Glutamatergic neuron (in vitro differentiated cells): Measurements from ENCODE around the gene CRAT. TPM values are rescaled to one million over a fixed set of nuclear protein-coding genes. Genes with fewer than 3 reads are reported as not detected.

ENCODE experiments used
- DNase-seq: peaks from one replicate; pipeline ENCODE4 v3.0.0; 2022
- H3K27ac Mint-ChIP-seq: one replicate; pipeline ENCODE4 v1.8.0; 2020; ENCODE audit warnings: mild to moderate bottlenecking, mixed read lengths, inconsistent platforms; ENCODE audit not compliant: unreplicated experiment
- H3K27me3 Mint-ChIP-seq: one replicate; pipeline ENCODE4 v1.8.0; 2020; ENCODE audit warnings: mild to moderate bottlenecking, moderate library complexity, mixed read lengths, inconsistent platforms; ENCODE audit not compliant: unreplicated experiment
- H3K36me3 Mint-ChIP-seq: one replicate; pipeline ENCODE4 v1.8.0; 2020; ENCODE audit warnings: mild to moderate bottlenecking, mixed read lengths, inconsistent platforms; ENCODE audit not compliant: unreplicated experiment
- H3K4me1 Mint-ChIP-seq: one replicate; pipeline ENCODE4 v1.8.0; 2020; ENCODE audit warnings: mild to moderate bottlenecking, low read depth, mixed read lengths, inconsistent platforms; ENCODE audit not compliant: unreplicated experiment
- H3K4me3 Mint-ChIP-seq: one replicate; pipeline ENCODE4 v1.8.0; 2020; ENCODE audit warnings: mild to moderate bottlenecking, mixed read lengths, inconsistent platforms; ENCODE audit not compliant: unreplicated experiment
- H3K9me3 Mint-ChIP-seq: one replicate; pipeline ENCODE4 v1.8.0; 2020; ENCODE audit warnings: mild to moderate bottlenecking, moderate library complexity, mixed read lengths, inconsistent platforms; ENCODE audit not compliant: unreplicated experiment
- CTCF ChIP-seq: fragments of 200-600 bp; sonication (generic); IDR thresholded peaks from one replicate; pipeline ENCODE4 v1.5.0; 2021; ENCODE audit not compliant: partially characterized antibody, unreplicated experiment
- total RNA-seq: library from RNA; stranded (reverse); fragmentation: NEBNext Ultra II Directional; extraction: Animal tissue kit (Norgen Biotek cat#: 25700); gene quantifications from one replicate; pipeline ENCODE4 v1.2.1, GENCODE V29; 2021; ENCODE audit not compliant: unreplicated experiment

The CRAT gene
- total RNA-seq, 1 donor from 2014 or later: 95.8 TPM

DNA sequence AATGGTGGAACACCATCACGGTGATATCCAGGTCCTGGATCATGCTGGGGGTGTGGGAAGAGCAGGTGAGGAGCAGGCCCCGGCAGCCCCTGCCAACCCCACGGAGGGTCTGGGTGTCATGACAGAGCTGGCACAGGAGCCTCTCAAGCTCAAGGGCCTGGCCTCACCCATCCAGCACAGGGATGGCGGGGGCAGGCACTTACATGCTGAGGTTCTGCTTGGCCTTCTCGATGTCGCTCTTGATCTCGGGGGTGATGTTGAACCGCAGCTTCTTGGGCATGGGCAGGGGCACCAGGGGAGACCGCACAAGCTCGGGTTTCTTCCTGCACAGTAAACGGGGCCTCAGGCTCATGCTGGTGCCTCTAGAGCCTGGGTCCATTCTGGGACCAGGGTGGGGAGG, 12.3 kb downstream of the CRAT start:
- Mint-ChIP-seq H3K4me1 (peaks cover 7% of the 10 kb centered on the region), H3K36me3 (no peaks in the 10 kb centered on the region), H3K27me3 (peaks cover 5% of the 10 kb centered on the region), H3K4me3 (no peak overlapping the region), H3K9me3 (peaks cover 7% of the 10 kb centered on the region), H3K27ac (no peak overlapping the region)
- no peak for TF ChIP-seq CTCF
- no peak for DNase-seq

- Mint-ChIP-seq H3K4me1 (peaks cover 7% of the 10 kb centered on the region), H3K27ac (no peak overlapping the region), H3K27me3 (peaks cover 5% of the 10 kb centered on the region), H3K4me3 (no peak overlapping the region), H3K36me3 (no peaks in the 10 kb centered on the region), H3K9me3 (peaks cover 7% of the 10 kb centered on the region)
- no peak for TF ChIP-seq CTCF
- DNase-seq: no peak
These were observed 12.8 kb downstream of the CRAT start for GRCh38 chr9:129097671-129098306.

DNA sequence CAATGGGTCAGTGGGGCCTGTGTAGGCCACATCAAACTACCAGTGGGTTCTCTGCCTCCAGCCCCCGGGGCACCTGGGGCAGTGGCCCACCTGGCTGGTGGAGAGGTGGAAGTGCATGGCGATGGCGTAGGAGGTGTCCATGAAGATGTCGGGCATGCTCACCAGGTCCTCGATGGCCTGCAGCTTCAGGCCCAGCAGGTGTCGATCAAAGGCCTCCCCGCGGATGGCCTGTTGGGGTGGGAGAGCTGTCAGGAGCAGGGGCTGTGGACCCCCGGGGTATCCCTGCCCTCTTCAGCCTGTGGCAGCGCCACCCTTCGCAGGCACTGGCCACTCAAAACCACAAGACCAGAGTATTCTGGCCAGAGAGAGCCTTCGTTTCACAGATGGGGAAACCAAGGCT, 14.7 kb downstream of the CRAT start:
- no peak for TF ChIP-seq CTCF
- Mint-ChIP-seq H3K27me3 (no peaks in the 10 kb centered on the region), H3K9me3 (peaks cover 5% of the 10 kb centered on the region), H3K4me1 (peaks cover 7% of the 10 kb centered on the region), H3K36me3 (no peaks in the 10 kb centered on the region), H3K4me3 (no peak overlapping the region), H3K27ac (no peak overlapping the region)
- DNase-seq: no peak

DNA sequence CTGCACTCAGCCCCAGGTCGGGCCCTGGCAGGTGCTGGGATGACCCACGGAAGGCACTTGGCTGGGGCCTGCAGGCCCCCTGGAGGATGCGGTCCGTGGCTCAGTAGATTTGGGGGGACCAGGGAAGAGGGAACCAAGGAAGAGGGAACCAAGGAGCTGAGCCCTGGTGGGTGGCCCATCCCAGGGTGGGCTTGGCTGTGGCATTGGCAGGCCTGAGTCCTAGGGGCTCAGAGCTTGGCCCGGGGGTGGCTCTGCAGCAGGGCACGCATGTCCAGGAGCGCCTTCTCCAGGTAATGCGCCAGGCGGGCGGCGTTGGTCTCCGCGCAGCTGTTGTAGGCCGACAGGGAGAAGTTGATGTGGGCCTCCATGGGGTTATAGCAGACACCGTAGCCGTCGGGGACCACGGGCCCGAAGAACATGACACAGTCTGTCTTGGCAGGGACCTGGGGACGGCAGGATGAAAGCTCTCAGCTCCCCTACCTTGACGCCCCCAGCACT, 15.4 kb downstream of the CRAT start:
- Mint-ChIP-seq H3K4me1 (peaks cover 7% of the 10 kb centered on the region), H3K36me3 (no peaks in the 10 kb centered on the region), H3K27me3 (no peaks in the 10 kb centered on the region), H3K27ac (no peak overlapping the region), H3K9me3 (peaks cover 5% of the 10 kb centered on the region), H3K4me3 (no peak overlapping the region)
- no peak for DNase-seq
- no peak for TF ChIP-seq CTCF

GRCh38 chr9:129094387-129095169, 16.0 kb downstream of the CRAT start:
- Mint-ChIP-seq H3K36me3 (no peaks in the 10 kb centered on the region), H3K4me1 (peaks cover 7% of the 10 kb centered on the region), H3K27ac (no peak overlapping the region), H3K9me3 (peaks cover 5% of the 10 kb centered on the region), H3K27me3 (peaks cover 1% of the 10 kb centered on the region), H3K4me3 (no peak overlapping the region)
- no peak for DNase-seq
- no peak for TF ChIP-seq CTCF
